Panc1 (cell line): ENCODE measurements around the gene PFN3.

Source experiments
- POLR2AphosphoS5 ChIP-seq: IDR thresholded peaks from 2 replicates; pipeline ENCODE4 v1.6.1; 2012; ENCODE audit warnings: mild to moderate bottlenecking, low read depth, low read length, moderate library complexity
- SIN3A ChIP-seq: IDR thresholded peaks from 2 replicates; pipeline ENCODE4 v1.6.1; 2012; ENCODE audit warnings: low read depth, mild to moderate bottlenecking, low read length, moderate library complexity, borderline replicate concordance; ENCODE audit not compliant: insufficient read depth
- TF ChIP-seq, protein P1 (sequence below): fragments of 450-650 bp; IDR thresholded peaks from 2 replicates; pipeline ENCODE4 v1.5.1; 2017; ENCODE audit warnings: mild to moderate bottlenecking
- TF ChIP-seq, protein P2 (sequence below), 2 experiments: IDR thresholded peaks; 2 replicates each; pipeline ENCODE4 v1.6.1; 2011 to 2012; ENCODE audit warnings: low read depth in 2 of 2, control low read depth in 1 of 2, low read length in 1 of 2, mild to moderate bottlenecking in 1 of 2, moderate library complexity in 1 of 2; ENCODE audit not compliant: insufficient read depth in 1 of 2

DNA sequence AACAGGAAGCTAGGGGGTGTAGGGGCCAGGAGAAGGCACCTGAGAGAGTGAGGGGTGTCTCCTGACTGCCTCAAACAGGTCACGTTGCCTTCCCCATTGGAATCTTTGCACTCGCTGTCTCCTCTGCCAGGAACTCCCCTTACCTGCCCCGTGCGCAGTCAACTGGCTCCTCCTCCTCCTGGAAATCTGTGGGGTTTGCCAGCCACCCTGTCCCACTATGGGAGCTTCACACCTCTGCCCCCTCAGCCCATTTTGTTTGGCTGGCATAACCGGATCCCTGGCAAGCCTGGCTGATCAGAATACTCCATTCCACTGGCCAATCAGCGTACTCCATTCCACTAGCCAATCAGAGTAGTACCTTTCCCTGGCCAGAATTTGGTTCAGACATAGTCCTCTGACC, 26.7 kb downstream of the PFN3 start:
- TF ChIP-seq POLR2AphosphoS5 (no peak), SIN3A (no peak)
- TF ChIP-seq, protein P1, sequence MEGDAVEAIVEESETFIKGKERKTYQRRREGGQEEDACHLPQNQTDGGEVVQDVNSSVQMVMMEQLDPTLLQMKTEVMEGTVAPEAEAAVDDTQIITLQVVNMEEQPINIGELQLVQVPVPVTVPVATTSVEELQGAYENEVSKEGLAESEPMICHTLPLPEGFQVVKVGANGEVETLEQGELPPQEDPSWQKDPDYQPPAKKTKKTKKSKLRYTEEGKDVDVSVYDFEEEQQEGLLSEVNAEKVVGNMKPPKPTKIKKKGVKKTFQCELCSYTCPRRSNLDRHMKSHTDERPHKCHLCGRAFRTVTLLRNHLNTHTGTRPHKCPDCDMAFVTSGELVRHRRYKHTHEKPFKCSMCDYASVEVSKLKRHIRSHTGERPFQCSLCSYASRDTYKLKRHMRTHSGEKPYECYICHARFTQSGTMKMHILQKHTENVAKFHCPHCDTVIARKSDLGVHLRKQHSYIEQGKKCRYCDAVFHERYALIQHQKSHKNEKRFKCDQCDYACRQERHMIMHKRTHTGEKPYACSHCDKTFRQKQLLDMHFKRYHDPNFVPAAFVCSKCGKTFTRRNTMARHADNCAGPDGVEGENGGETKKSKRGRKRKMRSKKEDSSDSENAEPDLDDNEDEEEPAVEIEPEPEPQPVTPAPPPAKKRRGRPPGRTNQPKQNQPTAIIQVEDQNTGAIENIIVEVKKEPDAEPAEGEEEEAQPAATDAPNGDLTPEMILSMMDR: no peak
- TF ChIP-seq, protein P2, sequence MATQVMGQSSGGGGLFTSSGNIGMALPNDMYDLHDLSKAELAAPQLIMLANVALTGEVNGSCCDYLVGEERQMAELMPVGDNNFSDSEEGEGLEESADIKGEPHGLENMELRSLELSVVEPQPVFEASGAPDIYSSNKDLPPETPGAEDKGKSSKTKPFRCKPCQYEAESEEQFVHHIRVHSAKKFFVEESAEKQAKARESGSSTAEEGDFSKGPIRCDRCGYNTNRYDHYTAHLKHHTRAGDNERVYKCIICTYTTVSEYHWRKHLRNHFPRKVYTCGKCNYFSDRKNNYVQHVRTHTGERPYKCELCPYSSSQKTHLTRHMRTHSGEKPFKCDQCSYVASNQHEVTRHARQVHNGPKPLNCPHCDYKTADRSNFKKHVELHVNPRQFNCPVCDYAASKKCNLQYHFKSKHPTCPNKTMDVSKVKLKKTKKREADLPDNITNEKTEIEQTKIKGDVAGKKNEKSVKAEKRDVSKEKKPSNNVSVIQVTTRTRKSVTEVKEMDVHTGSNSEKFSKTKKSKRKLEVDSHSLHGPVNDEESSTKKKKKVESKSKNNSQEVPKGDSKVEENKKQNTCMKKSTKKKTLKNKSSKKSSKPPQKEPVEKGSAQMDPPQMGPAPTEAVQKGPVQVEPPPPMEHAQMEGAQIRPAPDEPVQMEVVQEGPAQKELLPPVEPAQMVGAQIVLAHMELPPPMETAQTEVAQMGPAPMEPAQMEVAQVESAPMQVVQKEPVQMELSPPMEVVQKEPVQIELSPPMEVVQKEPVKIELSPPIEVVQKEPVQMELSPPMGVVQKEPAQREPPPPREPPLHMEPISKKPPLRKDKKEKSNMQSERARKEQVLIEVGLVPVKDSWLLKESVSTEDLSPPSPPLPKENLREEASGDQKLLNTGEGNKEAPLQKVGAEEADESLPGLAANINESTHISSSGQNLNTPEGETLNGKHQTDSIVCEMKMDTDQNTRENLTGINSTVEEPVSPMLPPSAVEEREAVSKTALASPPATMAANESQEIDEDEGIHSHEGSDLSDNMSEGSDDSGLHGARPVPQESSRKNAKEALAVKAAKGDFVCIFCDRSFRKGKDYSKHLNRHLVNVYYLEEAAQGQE (IDR thresholded peaks at IDR 0.05; ENCODE audit: insufficient read depth in 1 of 2, low read depth in 2 of 2, low read length in 1 of 2): no peak
